GM18499 (cell line): ENCODE data around the gene OSCP1.

Experiments used
- ATAC-seq: cut with Tn5 transposase; IDR thresholded peaks from one replicate; pipeline ENCODE4 v1.9.1; 2021; ENCODE audit warnings: moderate number of reproducible peaks; ENCODE audit not compliant: insufficient read depth, unreplicated experiment

Gene OSCP1

GRCh38 chr1:36386265-36387140 is 63.7 kb downstream of the OSCP1 start:
- ATAC-seq: no peak

- ATAC-seq: peak; percentile 72
These were observed 64.6 kb downstream of the OSCP1 start, which contains the start of gene STK40 for GRCh38 chr1:36385410-36386264. Gene STK40, minus strand, starts transcription at chr1:36385924. Its CDS starts 24,592 bp downstream, at chr1:36361332.

GRCh38 chr1:36384542-36385409 is 65.5 kb downstream of the OSCP1 start:
- no peak for ATAC-seq

GRCh38 chr1:36383240-36383639 is 67.0 kb downstream of the OSCP1 start:
- ATAC-seq: no peak

GRCh38 chr1:36382669-36383068 is 67.6 kb downstream of the OSCP1 start:
- no peak for ATAC-seq

GRCh38 chr1:36382231-36382630 is 68.0 kb downstream of the OSCP1 start:
- no peak for ATAC-seq

GRCh38 chr1:36381405-36381804 is 68.8 kb downstream of the OSCP1 start:
- ATAC-seq: no peak

- ATAC-seq: no peak
These were observed 69.5 kb downstream of the OSCP1 start for GRCh38 chr1:36380782-36381181.

GRCh38 chr1:36380143-36380619 is 70.1 kb downstream of the OSCP1 start:
- ATAC-seq: no peak

GRCh38 chr1:36377791-36378492 is 72.3 kb downstream of the OSCP1 start:
- no peak for ATAC-seq

- no peak for ATAC-seq
These were observed 77.6 kb downstream of the OSCP1 start for GRCh38 chr1:36372617-36373016.

- ATAC-seq: no peak
These were observed 81.0 kb downstream of the OSCP1 start for GRCh38 chr1:36369061-36369861.
